CD1c-positive myeloid dendritic cell (primary cell): ENCODE measurements around the gene POU6F2.
"Not testable (repeated sequence)": the region's sequence is repeated elsewhere in the genome, so short reads cannot be mapped to it uniquely, and the experiment has no call there.

Experiments
- DNase-seq: peaks from one replicate; pipeline ENCODE4 v3.0.0-alpha.2; 2016; ENCODE audit errors: extremely low spot score

Gene POU6F2

GRCh38 chr7:38977685-38978084 lies at the start of gene POU6F2:
Gene POU6F2, plus strand, starts transcription at chr7:38977909. Its CDS starts 45 bp downstream, at chr7:38977954.
- no peak for DNase-seq

- DNase-seq = peak; percentile 25
Measured at GRCh38 chr7:38928506-38928905, 49.2 kb upstream of the POU6F2 start.

GRCh38 chr7:38929460-38930171 lies 48.1 kb upstream of the POU6F2 start:
- DNase-seq = peak; percentile 44

GRCh38 chr7:38932509-38933168 lies 45.1 kb upstream of the POU6F2 start:
- DNase-seq = peak; percentile 63

DNA sequence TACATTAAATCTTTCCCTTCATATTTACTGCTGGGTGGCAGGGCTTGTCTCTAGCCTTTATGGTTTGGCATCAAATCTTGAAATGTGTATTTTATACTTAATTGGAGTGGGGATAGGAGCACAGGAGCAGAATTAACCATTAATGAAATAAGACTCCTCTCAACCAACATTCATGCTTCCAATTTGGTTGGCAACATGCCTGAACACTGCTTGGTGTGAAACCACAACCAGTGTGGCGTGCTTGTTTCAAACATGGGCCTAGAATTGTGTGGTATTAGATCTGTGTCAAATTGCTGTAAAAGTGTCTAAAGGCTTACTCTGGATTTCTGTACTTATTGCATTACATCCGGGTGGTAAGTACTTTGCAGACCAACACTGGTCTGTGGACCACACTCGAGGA lies 43.7 kb upstream of the POU6F2 start:
- no peak for DNase-seq

DNA sequence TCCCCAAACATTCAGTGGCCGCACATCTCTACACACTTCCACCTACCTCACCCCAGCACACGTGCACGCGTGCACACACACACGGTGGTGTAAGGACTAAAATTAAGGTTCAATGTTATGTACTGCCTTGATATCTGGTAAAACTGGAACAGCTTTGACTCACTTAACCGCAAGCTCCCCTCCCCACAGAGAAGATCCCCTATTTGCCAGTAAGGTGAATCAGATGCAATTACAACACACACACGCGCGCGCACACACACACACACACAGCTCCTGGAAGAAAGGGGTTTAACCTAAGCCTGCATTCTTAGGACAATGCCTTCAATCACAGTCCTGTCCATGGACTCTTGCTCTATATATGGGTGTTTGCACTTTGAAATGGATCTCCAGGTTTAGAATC lies 43.2 kb upstream of the POU6F2 start:
- no peak for DNase-seq

GRCh38 chr7:38936641-38937040 lies 41.1 kb upstream of the POU6F2 start:
- DNase-seq = no peak

DNA sequence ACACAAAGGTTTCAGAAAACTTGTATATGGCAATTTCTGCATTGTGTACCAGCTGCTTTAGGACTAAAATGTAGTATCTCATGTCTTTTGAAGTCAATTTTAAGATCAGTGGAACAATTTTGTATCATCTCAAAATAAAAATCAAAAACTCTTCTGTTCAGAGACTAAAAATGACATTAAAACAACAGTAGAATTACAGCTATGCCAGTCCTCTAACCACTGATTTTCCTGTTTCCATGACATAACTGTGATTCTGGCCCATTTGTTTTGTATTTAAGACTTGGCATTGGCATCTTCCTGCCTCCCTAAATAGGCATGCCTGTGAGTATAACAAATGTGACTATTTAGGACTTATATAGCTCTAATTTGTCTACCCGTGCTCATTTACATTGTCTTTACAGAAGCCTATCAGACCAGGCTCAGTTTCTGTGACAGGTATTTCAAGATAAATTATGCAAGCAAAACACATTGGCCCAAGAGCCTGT lies 39.7 kb upstream of the POU6F2 start:
- DNase-seq = no peak

GRCh38 chr7:38938589-38938988 lies 39.1 kb upstream of the POU6F2 start:
- DNase-seq = no peak

GRCh38 chr7:38940774-38941173 lies 36.9 kb upstream of the POU6F2 start:
- DNase-seq = no peak

DNA sequence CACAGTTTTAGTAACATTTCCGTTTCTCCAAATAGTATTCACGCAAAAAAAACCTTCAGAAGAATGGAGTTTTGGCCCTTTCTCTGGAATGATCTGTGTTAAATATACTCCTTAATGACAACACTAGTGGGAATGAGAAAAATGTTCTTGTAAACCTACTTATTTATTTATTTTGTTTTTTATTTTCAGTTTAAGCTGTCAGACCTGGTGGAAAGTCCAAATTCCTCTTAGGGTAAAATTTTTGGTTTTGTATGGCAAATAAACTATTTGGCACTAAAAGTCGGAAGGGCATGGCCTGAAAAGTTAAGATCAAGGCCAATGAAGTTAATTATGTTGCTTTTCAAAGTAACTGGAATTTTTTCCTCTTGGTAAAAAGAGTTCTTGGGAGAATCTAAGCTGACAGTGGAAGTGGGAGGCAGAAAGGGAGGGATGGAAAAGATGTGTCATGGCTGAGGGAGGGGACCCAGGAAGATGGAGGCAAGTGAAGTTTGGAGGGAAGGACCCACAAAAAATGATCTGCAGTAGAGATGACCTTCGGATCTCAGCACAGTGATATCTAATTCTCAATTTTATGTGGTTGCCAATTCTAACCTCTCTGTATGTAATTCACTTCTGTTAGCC lies 35.2 kb upstream of the POU6F2 start:
- DNase-seq = no peak

DNA sequence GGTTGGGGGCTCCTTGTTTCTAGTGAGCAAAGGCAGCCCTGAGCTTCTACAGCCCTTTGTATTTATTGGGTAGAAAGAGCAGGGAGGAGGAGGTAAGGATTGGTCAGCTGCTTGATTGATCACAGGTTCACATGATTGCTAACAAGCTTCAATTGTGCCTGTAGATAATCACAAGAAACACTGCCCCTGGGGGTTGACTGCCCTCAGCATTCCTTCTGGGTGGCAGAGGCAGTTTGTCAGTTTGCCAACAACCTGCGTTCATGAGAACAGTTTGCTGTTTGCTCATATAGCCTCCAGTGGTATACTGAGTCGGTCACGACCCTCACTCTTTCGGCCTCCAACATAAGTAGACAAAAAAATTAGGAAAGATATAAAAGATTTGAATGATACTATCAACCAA lies 30.2 kb upstream of the POU6F2 start:
- not testable (repeated sequence) for DNase-seq

DNA sequence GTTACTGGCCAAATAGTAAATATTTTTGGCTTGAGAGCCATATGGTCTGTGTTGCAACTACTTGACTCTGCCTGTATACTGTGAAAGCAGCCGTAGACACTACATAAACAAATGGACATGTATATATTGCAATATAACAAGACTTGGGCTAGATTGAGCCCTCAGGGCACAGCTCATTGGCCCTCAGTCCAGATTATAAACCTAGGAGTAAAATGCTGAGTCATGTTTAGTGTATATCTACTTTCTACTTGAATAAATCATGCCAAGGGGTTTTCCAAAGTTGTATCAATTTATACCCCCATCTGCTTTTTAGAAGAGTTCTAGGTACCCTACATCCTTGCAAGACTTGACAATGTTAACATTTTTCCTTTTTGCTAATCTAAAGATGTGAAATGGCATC lies 27.4 kb upstream of the POU6F2 start:
- no peak for DNase-seq

GRCh38 chr7:38951213-38951612 lies 26.5 kb upstream of the POU6F2 start:
- no peak for DNase-seq

DNA sequence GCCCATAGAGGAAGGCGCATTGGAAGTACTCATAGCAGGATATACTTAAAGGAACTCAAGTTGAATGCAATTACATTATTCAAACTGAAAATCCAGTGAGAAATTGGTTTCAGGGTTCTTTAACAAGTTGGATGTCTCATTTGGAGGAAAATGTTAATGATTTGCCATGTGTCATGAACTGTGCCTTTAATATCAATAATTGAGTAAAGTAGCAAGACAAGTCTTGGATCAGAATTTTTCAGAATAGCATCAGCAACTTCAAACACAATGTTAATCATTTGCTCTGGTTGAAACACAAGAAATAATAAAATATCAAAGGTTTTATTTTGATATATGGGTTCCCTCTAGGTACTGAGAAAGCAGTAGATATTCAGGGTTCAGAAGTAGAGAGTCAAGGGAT lies 24.5 kb upstream of the POU6F2 start:
- DNase-seq = no peak

GRCh38 chr7:38953971-38954370 lies 23.7 kb upstream of the POU6F2 start:
- no peak for DNase-seq

- no peak for DNase-seq
Measured at GRCh38 chr7:38955892-38956291, 21.8 kb upstream of the POU6F2 start.

GRCh38 chr7:38962028-38962427 lies 15.7 kb upstream of the POU6F2 start:
- DNase-seq = no peak

DNA sequence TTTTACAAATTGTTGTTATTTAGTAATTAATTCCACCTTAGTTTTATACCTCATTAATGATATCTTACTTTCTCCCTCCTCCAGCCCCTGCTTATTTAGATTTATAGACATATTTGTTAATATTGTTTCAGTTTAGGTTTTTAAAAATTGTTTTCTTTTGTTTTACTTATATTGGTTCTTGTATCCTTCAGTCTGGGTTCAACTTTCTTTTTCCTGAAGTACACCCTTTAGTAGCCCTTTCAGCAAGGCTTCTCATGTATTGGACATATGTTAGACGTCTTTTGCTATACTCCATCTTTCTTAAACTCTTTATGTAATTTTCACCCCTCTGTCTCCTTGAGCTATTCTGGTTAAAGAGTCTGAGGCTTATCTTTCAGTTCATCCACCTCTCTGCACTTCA lies 12.8 kb upstream of the POU6F2 start:
- DNase-seq = no peak

- no peak for DNase-seq
Measured at GRCh38 chr7:38973760-38974159, 3.9 kb upstream of the POU6F2 start.

DNA sequence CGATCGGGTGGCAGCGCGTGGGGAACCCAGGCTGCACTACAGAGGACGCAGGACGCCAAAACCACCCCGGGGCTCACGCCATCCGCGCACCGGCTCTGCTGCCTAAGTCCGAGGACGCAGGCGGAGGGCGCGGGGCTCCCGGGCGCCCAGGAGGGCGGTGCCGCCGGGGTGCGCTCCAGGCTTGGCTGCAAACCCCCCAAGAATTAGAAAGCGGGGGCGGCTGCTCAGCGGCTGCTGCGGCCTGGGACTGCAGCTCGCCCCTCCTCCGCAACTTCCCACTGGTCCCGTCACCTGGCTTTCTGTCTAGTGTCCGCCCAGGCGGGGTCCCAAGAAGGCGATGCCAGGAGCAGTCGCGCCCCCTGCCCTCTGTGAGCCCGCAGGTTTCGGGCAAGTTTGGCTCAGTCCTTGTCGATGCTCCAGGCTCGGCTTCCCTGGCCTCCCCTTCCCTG lies 1.7 kb upstream of the POU6F2 start:
- DNase-seq = no peak

DNA sequence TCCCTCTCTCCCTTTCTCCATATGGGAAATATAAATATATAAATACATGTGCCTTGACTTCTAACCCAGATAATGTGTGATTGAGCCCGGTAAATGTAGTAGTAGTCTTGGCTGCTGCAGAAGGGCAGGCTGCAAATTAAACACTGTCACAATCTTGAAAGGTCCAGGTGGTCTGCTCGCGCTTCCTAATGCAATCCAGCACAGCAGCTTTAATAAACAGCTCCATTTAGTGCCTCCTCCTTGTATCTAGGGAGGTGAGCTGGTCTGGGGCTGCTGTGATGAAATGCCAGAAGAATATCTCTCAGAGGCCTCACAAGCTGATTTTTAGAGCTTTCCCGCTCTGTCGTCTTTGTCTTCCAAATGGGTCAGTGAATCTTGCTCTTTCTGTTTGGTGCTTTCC lies 782 bp downstream of the POU6F2 start:
- DNase-seq = no peak

GRCh38 chr7:38992203-38992602 lies 14.5 kb downstream of the POU6F2 start:
- no peak for DNase-seq
